ENCODE data around the gene F2.

- TF ChIP-seq, protein P1, sequence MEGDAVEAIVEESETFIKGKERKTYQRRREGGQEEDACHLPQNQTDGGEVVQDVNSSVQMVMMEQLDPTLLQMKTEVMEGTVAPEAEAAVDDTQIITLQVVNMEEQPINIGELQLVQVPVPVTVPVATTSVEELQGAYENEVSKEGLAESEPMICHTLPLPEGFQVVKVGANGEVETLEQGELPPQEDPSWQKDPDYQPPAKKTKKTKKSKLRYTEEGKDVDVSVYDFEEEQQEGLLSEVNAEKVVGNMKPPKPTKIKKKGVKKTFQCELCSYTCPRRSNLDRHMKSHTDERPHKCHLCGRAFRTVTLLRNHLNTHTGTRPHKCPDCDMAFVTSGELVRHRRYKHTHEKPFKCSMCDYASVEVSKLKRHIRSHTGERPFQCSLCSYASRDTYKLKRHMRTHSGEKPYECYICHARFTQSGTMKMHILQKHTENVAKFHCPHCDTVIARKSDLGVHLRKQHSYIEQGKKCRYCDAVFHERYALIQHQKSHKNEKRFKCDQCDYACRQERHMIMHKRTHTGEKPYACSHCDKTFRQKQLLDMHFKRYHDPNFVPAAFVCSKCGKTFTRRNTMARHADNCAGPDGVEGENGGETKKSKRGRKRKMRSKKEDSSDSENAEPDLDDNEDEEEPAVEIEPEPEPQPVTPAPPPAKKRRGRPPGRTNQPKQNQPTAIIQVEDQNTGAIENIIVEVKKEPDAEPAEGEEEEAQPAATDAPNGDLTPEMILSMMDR (IDR thresholded peaks at IDR 0.05) = no peak
- TF ChIP-seq POLR2A (IDR thresholded peaks at IDR 0.05) = no peak
These were observed 50.7 kb downstream of the F2 start for GRCh38 chr11:46769636-46770221.
